ENCODE data around the gene LAIR2.

Gene LAIR2

GRCh38 chr19:54525636-54526035, 23.0 kb downstream of the LAIR2 start:
- FAIRE-seq = no peak

GRCh38 chr19:54526972-54527371, 24.3 kb downstream of the LAIR2 start:
- DNase-seq (ENCODE audit: insufficient read length, low spot score) (no peak), FAIRE-seq (no peak)

More at GRCh38 chr19:54525636-54526035, 23.0 kb downstream of the LAIR2 start:
- DNase-seq (ENCODE audit: insufficient read length, low spot score) = no peak

- DNase-seq (ENCODE audit: insufficient read length, low spot score) (no peak), FAIRE-seq (peak; percentile 14)
Measured at GRCh38 chr19:54530866-54531265, 28.2 kb downstream of the LAIR2 start.

- DNase-seq (ENCODE audit: insufficient read length, low spot score) (peak; percentile 62), FAIRE-seq (peak; percentile 96)
Measured at GRCh38 chr19:54532528-54532927, 29.9 kb downstream of the LAIR2 start.

GRCh38 chr19:54533476-54533875, 30.8 kb downstream of the LAIR2 start:
- no peak for FAIRE-seq
- no peak for DNase-seq (ENCODE audit: insufficient read length, low spot score)

GRCh38 chr19:54534156-54534555, 31.5 kb downstream of the LAIR2 start:
- FAIRE-seq = no peak
- no peak for DNase-seq (ENCODE audit: insufficient read length, low spot score)

GRCh38 chr19:54535601-54536000, 33.0 kb downstream of the LAIR2 start:
- DNase-seq (ENCODE audit: insufficient read length, low spot score) (no peak), FAIRE-seq (no peak)

- FAIRE-seq = no peak
- DNase-seq (ENCODE audit: insufficient read length, low spot score) = no peak
Measured at GRCh38 chr19:54536956-54537355, 34.3 kb downstream of the LAIR2 start.

GRCh38 chr19:54541712-54542111, 39.1 kb downstream of the LAIR2 start:
- no peak for FAIRE-seq

GRCh38 chr19:54548806-54549205, 46.2 kb downstream of the LAIR2 start:
- no peak for DNase-seq (ENCODE audit: insufficient read length, low spot score)
- no peak for FAIRE-seq

More at GRCh38 chr19:54541712-54542111, 39.1 kb downstream of the LAIR2 start:
- DNase-seq (ENCODE audit: insufficient read length, low spot score) = no peak

- DNase-seq (ENCODE audit: insufficient read length, low spot score) (no peak), FAIRE-seq (no peak)
Measured at GRCh38 chr19:54549224-54549623, 46.6 kb downstream of the LAIR2 start.

- FAIRE-seq (peak; percentile 86), DNase-seq (ENCODE audit: insufficient read length, low spot score) (peak; percentile 19)
Measured at GRCh38 chr19:54551293-54551692, 48.7 kb downstream of the LAIR2 start.

GRCh38 chr19:54551950-54552912, 49.6 kb downstream of the LAIR2 start:
- DNase-seq (ENCODE audit: insufficient read length, low spot score) (peak; percentile 31), FAIRE-seq (peak; percentile 82)

GRCh38 chr19:54552913-54553310, 50.3 kb downstream of the LAIR2 start:
- no peak for FAIRE-seq
- DNase-seq (ENCODE audit: insufficient read length, low spot score) = no peak

- DNase-seq (ENCODE audit: insufficient read length, low spot score) (no peak), FAIRE-seq (no peak)
Measured at GRCh38 chr19:54554006-54554405, 51.4 kb downstream of the LAIR2 start.

- no peak for FAIRE-seq
Measured at GRCh38 chr19:54554896-54555295, 52.3 kb downstream of the LAIR2 start.

GRCh38 chr19:54556194-54556593, 53.6 kb downstream of the LAIR2 start:
- DNase-seq (ENCODE audit: insufficient read length, low spot score) = no peak
- no peak for FAIRE-seq

More at GRCh38 chr19:54554896-54555295, 52.3 kb downstream of the LAIR2 start:
- no peak for DNase-seq (ENCODE audit: insufficient read length, low spot score)

GRCh38 chr19:54558339-54558738, 55.7 kb downstream of the LAIR2 start:
- DNase-seq (ENCODE audit: insufficient read length, low spot score) (no peak), FAIRE-seq (no peak)

All from GM19239 (cell line).